ENCODE data around the gene FMNL1. TPM values are rescaled to one million over a fixed set of nuclear protein-coding genes. Genes with fewer than 3 reads are reported as not detected.

The FMNL1 gene
- total RNA-seq, 1 experiment from 2014 or later, result 36.6 TPM

- no peak for DNase-seq (ENCODE audit: extremely low read depth, low read depth)
Measured at GRCh38 chr17:45296003-45296832, 74.5 kb downstream of the FMNL1 start.

GRCh38 chr17:45296833-45297124, 75.1 kb downstream of the FMNL1 start:
- DNase-seq (ENCODE audit: extremely low read depth, low read depth), result no peak

Other genes starting within 250 kb of the FMNL1 start
- gene DCAKD, start 170.3 kb upstream of the FMNL1 start, total RNA-seq (2014; rRNA removed; shearing (Covaris generic)), result 22.8 and 24.0 TPM in 2 replicates
- 88.9 and 561 TPM in 2 replicates for gene NMT1, start 160.6 kb upstream of the FMNL1 start, total RNA-seq (2014; rRNA removed; shearing (Covaris generic))
- 92.9 and 99.6 TPM in 2 replicates for gene PLCD3, start 89.4 kb upstream of the FMNL1 start, total RNA-seq (2014; rRNA removed; shearing (Covaris generic))
- 12.0 and 12.3 TPM in 2 replicates for gene ACBD4, start 86.2 kb upstream of the FMNL1 start, total RNA-seq (2014; rRNA removed; shearing (Covaris generic))
- 11.5 and 19.0 TPM in 2 replicates for gene HEXIM1, start 73.4 kb upstream of the FMNL1 start, total RNA-seq (2014; rRNA removed; shearing (Covaris generic))
- 4.0 and 6.4 TPM in 2 replicates for gene HEXIM2, start 60.0 kb upstream of the FMNL1 start, total RNA-seq (2014; rRNA removed; shearing (Covaris generic))
- gene SPATA32, start 40.2 kb downstream of the FMNL1 start, total RNA-seq (2014; rRNA removed; shearing (Covaris generic)), result not detected in 2 replicates
- gene MAP3K14, start 95.1 kb downstream of the FMNL1 start, total RNA-seq (2014; rRNA removed; shearing (Covaris generic)), result 3.6 and 4.3 TPM in 2 replicates
- 3.5 and 4.5 TPM in 2 replicates for gene ARHGAP27, start 211.0 kb downstream of the FMNL1 start, total RNA-seq (2014; rRNA removed; shearing (Covaris generic))